Measurements from ENCODE around the gene HIGD1A.

Gene HIGD1A

DNA sequence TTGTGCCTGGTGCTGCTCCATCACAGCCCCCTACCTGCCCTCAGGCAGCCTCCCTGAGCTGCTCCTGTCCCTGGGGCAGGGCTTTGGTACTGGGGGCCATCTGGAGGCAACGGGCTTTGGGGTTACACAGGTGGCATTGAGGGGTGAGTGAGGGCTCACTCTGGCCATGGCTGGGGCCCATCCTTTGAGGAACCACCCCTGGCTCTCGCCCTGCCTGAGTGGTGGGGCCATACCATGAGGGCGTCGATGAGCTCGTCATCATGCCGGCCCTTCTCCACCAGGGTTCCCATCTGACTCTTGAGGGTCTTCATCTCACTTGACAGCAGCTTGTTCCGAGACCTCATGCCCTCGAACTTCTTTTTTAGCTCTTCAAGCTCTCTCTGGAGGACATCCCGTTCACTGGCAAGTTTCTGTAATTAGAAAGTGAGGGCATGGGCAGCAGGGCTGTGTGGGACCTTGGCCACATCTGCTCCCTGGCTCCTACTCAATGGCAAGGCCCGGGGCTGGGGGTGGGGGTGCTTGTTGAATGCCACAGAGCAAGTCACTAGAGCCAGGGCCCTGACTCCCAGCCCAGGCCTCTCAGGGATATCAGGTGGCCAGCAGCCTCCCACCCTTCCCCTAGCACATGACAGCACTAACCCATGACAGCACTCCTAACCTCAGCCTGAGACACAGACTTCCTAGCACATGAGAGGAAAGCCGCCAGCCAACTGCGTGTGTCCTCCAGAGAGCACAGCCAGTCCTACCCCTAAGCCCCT is 64.7 kb downstream of the HIGD1A start:
- TF ChIP-seq ZC3H10 (CRISPR knock-in tag; IDR thresholded peaks at IDR 0.05): no peak
- TF ChIP-seq ZFP30 (CRISPR knock-in tag; IDR thresholded peaks at IDR 0.05): no peak
- TF ChIP-seq ZNF565 (CRISPR knock-in tag; conservative IDR thresholded peaks at IDR 0.05; ENCODE audit: low read depth): no peak
- TF ChIP-seq CSRNP3 (CRISPR knock-in tag; IDR thresholded peaks at IDR 0.05): no peak
- TF ChIP-seq OSR1 (CRISPR knock-in tag; IDR thresholded peaks at IDR 0.05): no peak

GRCh38 chr3:42736531-42736930 is 67.8 kb downstream of the HIGD1A start:
- ATAC-seq: no peak
- TF ChIP-seq SNAI2 (CRISPR knock-in tag; IDR thresholded peaks at IDR 0.05): no peak
- no peak for TF ChIP-seq TOX (CRISPR knock-in tag; IDR thresholded peaks at IDR 0.05; ENCODE audit: borderline replicate concordance)
- no peak for TF ChIP-seq PPARA (CRISPR knock-in tag; IDR thresholded peaks at IDR 0.05; ENCODE audit: borderline replicate concordance)
- no peak for TF ChIP-seq ZNF8 (CRISPR knock-in tag; IDR thresholded peaks at IDR 0.05)
- TF ChIP-seq GLIS3 (CRISPR knock-in tag; IDR thresholded peaks at IDR 0.05): no peak
- no peak for TF ChIP-seq BACH2 (CRISPR knock-in tag; IDR thresholded peaks at IDR 0.05; ENCODE audit: borderline replicate concordance)
- no peak for TF ChIP-seq ISL1 (CRISPR knock-in tag; IDR thresholded peaks at IDR 0.05)
- no peak for TF ChIP-seq CSRNP3 (CRISPR knock-in tag; IDR thresholded peaks at IDR 0.05)
- TF ChIP-seq ZFP30 (CRISPR knock-in tag; IDR thresholded peaks at IDR 0.05): no peak
- no peak for TF ChIP-seq ZC3H10 (CRISPR knock-in tag; IDR thresholded peaks at IDR 0.05)
- TF ChIP-seq RARB (CRISPR knock-in tag; IDR thresholded peaks at IDR 0.05): no peak
- no peak for TF ChIP-seq ARNTL (CRISPR knock-in tag; IDR thresholded peaks at IDR 0.05; ENCODE audit: borderline replicate concordance, low read depth)
- TF ChIP-seq TSHZ2 (CRISPR knock-in tag; IDR thresholded peaks at IDR 0.05): no peak
- TF ChIP-seq CSDC2 (CRISPR knock-in tag; IDR thresholded peaks at IDR 0.05): no peak
- TF ChIP-seq ZNF565 (CRISPR knock-in tag; conservative IDR thresholded peaks at IDR 0.05; ENCODE audit: low read depth): no peak
- no peak for TF ChIP-seq ZFP3 (CRISPR knock-in tag; IDR thresholded peaks at IDR 0.05)
- TF ChIP-seq, protein P1, sequence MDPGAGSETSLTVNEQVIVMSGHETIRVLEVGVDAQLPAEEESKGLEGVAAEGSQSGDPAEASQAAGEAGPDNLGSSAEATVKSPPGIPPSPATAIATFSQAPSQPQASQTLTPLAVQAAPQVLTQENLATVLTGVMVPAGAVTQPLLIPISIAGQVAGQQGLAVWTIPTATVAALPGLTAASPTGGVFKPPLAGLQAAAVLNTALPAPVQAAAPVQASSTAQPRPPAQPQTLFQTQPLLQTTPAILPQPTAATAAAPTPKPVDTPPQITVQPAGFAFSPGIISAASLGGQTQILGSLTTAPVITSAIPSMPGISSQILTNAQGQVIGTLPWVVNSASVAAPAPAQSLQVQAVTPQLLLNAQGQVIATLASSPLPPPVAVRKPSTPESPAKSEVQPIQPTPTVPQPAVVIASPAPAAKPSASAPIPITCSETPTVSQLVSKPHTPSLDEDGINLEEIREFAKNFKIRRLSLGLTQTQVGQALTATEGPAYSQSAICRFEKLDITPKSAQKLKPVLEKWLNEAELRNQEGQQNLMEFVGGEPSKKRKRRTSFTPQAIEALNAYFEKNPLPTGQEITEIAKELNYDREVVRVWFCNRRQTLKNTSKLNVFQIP (CRISPR knock-in tag; IDR thresholded peaks at IDR 0.05; ENCODE audit: borderline replicate concordance, low read depth): no peak
- no peak for TF ChIP-seq OSR1 (CRISPR knock-in tag; IDR thresholded peaks at IDR 0.05)
- TF ChIP-seq, protein P2, sequence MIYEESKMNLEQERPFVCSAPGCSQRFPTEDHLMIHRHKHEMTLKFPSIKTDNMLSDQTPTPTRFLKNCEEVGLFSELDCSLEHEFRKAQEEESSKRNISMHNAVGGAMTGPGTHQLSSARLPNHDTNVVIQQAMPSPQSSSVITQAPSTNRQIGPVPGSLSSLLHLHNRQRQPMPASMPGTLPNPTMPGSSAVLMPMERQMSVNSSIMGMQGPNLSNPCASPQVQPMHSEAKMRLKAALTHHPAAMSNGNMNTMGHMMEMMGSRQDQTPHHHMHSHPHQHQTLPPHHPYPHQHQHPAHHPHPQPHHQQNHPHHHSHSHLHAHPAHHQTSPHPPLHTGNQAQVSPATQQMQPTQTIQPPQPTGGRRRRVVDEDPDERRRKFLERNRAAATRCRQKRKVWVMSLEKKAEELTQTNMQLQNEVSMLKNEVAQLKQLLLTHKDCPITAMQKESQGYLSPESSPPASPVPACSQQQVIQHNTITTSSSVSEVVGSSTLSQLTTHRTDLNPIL (CRISPR knock-in tag; IDR thresholded peaks at IDR 0.05; ENCODE audit: low read depth): no peak
- TF ChIP-seq, protein P3, sequence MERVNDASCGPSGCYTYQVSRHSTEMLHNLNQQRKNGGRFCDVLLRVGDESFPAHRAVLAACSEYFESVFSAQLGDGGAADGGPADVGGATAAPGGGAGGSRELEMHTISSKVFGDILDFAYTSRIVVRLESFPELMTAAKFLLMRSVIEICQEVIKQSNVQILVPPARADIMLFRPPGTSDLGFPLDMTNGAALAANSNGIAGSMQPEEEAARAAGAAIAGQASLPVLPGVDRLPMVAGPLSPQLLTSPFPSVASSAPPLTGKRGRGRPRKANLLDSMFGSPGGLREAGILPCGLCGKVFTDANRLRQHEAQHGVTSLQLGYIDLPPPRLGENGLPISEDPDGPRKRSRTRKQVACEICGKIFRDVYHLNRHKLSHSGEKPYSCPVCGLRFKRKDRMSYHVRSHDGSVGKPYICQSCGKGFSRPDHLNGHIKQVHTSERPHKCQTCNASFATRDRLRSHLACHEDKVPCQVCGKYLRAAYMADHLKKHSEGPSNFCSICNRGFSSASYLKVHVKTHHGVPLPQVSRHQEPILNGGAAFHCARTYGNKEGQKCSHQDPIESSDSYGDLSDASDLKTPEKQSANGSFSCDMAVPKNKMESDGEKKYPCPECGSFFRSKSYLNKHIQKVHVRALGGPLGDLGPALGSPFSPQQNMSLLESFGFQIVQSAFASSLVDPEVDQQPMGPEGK (CRISPR knock-in tag; IDR thresholded peaks at IDR 0.05; ENCODE audit: borderline replicate concordance): no peak

More for the DNA sequence above, 64.7 kb downstream of the HIGD1A start:
- ATAC-seq: no peak
